ENCODE results near the gene A1BG. TPM values are rescaled to one million over a fixed set of nuclear protein-coding genes. Genes with fewer than 3 reads are reported as not detected.

Gene A1BG
- polyA plus RNA-seq, 3 donors: 30.2 to 54.5 (median 35.3) TPM

DNA sequence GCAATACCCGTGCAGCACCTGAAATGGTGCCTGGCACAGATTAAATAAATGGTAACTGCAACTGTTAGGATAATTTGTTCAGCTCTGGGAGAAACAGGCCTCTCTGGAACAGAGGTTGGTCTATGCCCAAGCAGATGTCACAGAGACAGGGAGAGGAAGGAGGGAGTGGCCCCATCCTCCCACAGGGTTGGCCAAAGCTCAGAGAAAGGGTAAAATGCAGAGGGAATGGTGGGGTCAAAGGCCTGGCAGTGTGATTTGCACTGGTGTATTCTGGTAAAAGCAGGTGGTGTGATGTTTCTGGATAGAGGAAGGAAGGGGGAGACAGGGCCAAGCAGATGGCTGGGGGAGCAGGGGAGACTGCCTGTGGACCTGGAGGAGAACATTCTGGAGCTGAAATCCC, 17.1 kb downstream of the A1BG start:
- intact Hi-C loops (cut with micrococcal nuclease): no loop called here
- Histone ChIP-seq H3K79me2 (ENCODE audit: insufficient read depth, low read length) (no peaks in the 10 kb centered on the region), H3K36me3 (replicated peaks in 1 of 2; ENCODE audit: control insufficient read depth in 1 of 2, insufficient read depth in 2 of 2, low read length in 2 of 2) (peaks cover 27 to 51% of the 10 kb centered on the region in 2 donors), H3K4me1 (ENCODE audit: control insufficient read depth in 1 of 2, insufficient read depth in 2 of 2, low read length in 2 of 2) (no peaks in the 10 kb centered on the region), H3K27ac (ENCODE audit: low read depth in 1 of 2, low read length in 2 of 2) (no peak overlapping the region), H4K20me1 (ENCODE audit: insufficient read depth, low read length) (no peaks in the 10 kb centered on the region), H3K27me3 (ENCODE audit: control insufficient read depth in 2 of 2, insufficient read depth in 2 of 2, low read length in 2 of 2) (no peaks in the 10 kb centered on the region), H3K9ac (ENCODE audit: insufficient read depth, low read length, poor library complexity, severe bottlenecking) (no peak overlapping the region), H3K4me2 (replicated peaks; ENCODE audit: extremely low read depth, low read length, poor library complexity, severe bottlenecking) (no peak overlapping the region), H3K4me3 (replicated peaks in 1 of 3; ENCODE audit: low read depth in 2 of 3, low read length in 3 of 3) (no peak overlapping the region), H2AFZ (ENCODE audit: insufficient read depth, low read depth, low read length, poor library complexity, severe bottlenecking) (no peak overlapping the region), H3K9me3 (replicated peaks in 1 of 2; ENCODE audit: control insufficient read depth in 1 of 2, insufficient read depth in 1 of 2, low read length in 2 of 2) (peaks cover 4 to 13% of the 10 kb centered on the region in 2 donors)
- Mint-ChIP-seq H3K36me3 (peaks cover 43 to 50% of the 10 kb centered on the region in 2 donors), H3K9me3 (peaks cover 0 to 13% (median 7%) of the 10 kb centered on the region in 7 donors), H3K27ac (no peak overlapping the region), H3K27me3 (ENCODE audit: low read depth in 3 of 3) (peaks cover 0 to 3% (median 2%) of the 10 kb centered on the region in 3 donors), H3K4me3 (no peak overlapping the region), H3K4me1 (no peaks in the 10 kb centered on the region)
- TF ChIP-seq, protein P1, sequence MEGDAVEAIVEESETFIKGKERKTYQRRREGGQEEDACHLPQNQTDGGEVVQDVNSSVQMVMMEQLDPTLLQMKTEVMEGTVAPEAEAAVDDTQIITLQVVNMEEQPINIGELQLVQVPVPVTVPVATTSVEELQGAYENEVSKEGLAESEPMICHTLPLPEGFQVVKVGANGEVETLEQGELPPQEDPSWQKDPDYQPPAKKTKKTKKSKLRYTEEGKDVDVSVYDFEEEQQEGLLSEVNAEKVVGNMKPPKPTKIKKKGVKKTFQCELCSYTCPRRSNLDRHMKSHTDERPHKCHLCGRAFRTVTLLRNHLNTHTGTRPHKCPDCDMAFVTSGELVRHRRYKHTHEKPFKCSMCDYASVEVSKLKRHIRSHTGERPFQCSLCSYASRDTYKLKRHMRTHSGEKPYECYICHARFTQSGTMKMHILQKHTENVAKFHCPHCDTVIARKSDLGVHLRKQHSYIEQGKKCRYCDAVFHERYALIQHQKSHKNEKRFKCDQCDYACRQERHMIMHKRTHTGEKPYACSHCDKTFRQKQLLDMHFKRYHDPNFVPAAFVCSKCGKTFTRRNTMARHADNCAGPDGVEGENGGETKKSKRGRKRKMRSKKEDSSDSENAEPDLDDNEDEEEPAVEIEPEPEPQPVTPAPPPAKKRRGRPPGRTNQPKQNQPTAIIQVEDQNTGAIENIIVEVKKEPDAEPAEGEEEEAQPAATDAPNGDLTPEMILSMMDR (IDR thresholded peaks at IDR 0.05): no peak
- WGBS (ENCODE audit: insufficient coverage): 100% methylated on average over 1 of the region's 1 CpG
- DNase-seq: no peak

DNA sequence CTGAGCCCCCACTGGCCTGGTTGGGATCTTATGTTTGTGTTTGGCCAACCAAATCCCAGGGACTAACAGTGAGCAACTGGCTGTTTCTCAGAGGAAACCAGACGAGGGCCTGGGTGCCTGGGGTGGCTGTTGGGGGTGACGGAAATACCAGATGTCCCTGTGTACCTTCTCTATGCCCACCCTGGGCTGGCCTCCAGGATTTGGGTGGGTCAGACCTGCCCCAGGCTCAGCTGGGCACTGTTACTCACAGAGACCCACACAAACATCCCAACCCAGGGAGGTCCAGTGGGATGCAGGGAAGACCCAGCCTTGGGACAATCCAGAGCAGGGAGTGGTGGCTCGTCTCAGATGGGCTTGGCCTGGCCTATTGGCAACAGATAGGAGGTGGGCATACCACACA, 17.7 kb downstream of the A1BG start:
- H3K36me3 Mint-ChIP-seq: peaks cover 40 to 50% of the 10 kb centered on the region in 2 donors

More for the DNA sequence above, 17.7 kb downstream of the A1BG start:
- no peak for DNase-seq
- TF ChIP-seq, protein P1 (IDR thresholded peaks at IDR 0.05): no peak
- WGBS (ENCODE audit: insufficient coverage): 100% methylated on average over 2 of the region's 3 CpGs
- Histone ChIP-seq H3K27ac (ENCODE audit: low read depth in 1 of 2, low read length in 2 of 2) (no peak overlapping the region), H3K9me3 (replicated peaks in 1 of 2; ENCODE audit: control insufficient read depth in 1 of 2, insufficient read depth in 1 of 2, low read length in 2 of 2) (peaks cover 4 to 13% of the 10 kb centered on the region in 2 donors), H3K79me2 (ENCODE audit: insufficient read depth, low read length) (no peaks in the 10 kb centered on the region), H3K4me1 (ENCODE audit: control insufficient read depth in 1 of 2, insufficient read depth in 2 of 2, low read length in 2 of 2) (no peaks in the 10 kb centered on the region), H2AFZ (ENCODE audit: insufficient read depth, low read depth, low read length, poor library complexity, severe bottlenecking) (no peak overlapping the region), H3K9ac (ENCODE audit: insufficient read depth, low read length, poor library complexity, severe bottlenecking) (no peak overlapping the region), H4K20me1 (ENCODE audit: insufficient read depth, low read length) (no peaks in the 10 kb centered on the region), H3K4me2 (replicated peaks; ENCODE audit: extremely low read depth, low read length, poor library complexity, severe bottlenecking) (no peak overlapping the region), H3K27me3 (ENCODE audit: control insufficient read depth in 2 of 2, insufficient read depth in 2 of 2, low read length in 2 of 2) (no peaks in the 10 kb centered on the region), H3K36me3 (replicated peaks in 1 of 2; ENCODE audit: control insufficient read depth in 1 of 2, insufficient read depth in 2 of 2, low read length in 2 of 2) (peaks cover 27 to 51% of the 10 kb centered on the region in 2 donors), H3K4me3 (replicated peaks in 1 of 3; ENCODE audit: low read depth in 2 of 3, low read length in 3 of 3) (no peak overlapping the region)
- intact Hi-C loops (cut with micrococcal nuclease): no loop called here
- peaks cover 0 to 13% (median 7%) of the 10 kb centered on the region in 7 donors for H3K9me3 Mint-ChIP-seq
- no peak overlapping the region for H3K27ac Mint-ChIP-seq
- H3K4me3 Mint-ChIP-seq: no peak overlapping the region
- no peaks in the 10 kb centered on the region for H3K4me1 Mint-ChIP-seq
- peaks cover 0 to 3% (median 2%) of the 10 kb centered on the region in 3 donors for H3K27me3 Mint-ChIP-seq (ENCODE audit: low read depth in 3 of 3)
